H1 (cell line): Measurements from ENCODE around the gene FBXL5. TPM values are rescaled to one million over a fixed set of nuclear protein-coding genes. Genes with fewer than 3 reads are reported as not detected.

ENCODE experiments used
- CTCF ChIA-PET: fragments of 300-600 bp; sonication (Branson Sonifier 250); formaldehyde crosslinking; loops from one replicate; lab custom pipeline; 2021; ENCODE audit not compliant: partially characterized antibody; lab: Charles Lee
- POLR2A ChIA-PET: fragments of 300-600 bp; sonication (Branson Sonifier 250); formaldehyde crosslinking; loops from one replicate; lab custom pipeline; 2021; ENCODE audit warnings: inconsistent platforms; ENCODE audit not compliant: partially characterized antibody; lab: Charles Lee
- DNase-seq, 2 experiments: peaks; one replicate each; pipeline versions ENCODE4 v3.0.0 to v3.0.0-alpha.2; 2010 to 2022; ENCODE audit warnings: low spot score in 2 of 2, low read depth in 1 of 2, mixed read lengths in 1 of 2
- FAIRE-seq: peaks from 2 replicates; lab custom pipeline; 2011; peaks lifted over from hg19 to GRCh38; lab: Jason Lieb, UNC
- H2AFZ ChIP-seq: 2 replicates; pipeline ENCODE4 v1.8.1; 2012; ENCODE audit warnings: low read length, inconsistent platforms
- H2AK5ac ChIP-seq: 2 replicates; pipeline ENCODE4 v1.6.1; 2013; ENCODE audit warnings: low read depth, low read length
- H2BK120ac ChIP-seq: replicated peaks from 2 replicates; pipeline ENCODE3; 2013; ENCODE audit warnings: low read depth, low read length, inconsistent platforms
- H2BK12ac ChIP-seq: 2 replicates; pipeline ENCODE4 v1.6.1; 2013; ENCODE audit warnings: low read depth, low read length
- H2BK15ac ChIP-seq: 2 replicates; pipeline ENCODE4 v1.6.1; 2013; ENCODE audit warnings: low read length
- H2BK20ac ChIP-seq: 2 replicates; pipeline ENCODE4 v1.6.1; 2013; ENCODE audit warnings: low read length
- H2BK5ac ChIP-seq: 2 replicates; pipeline ENCODE4 v1.6.1; 2013; ENCODE audit warnings: low read depth, low read length
- H3K14ac ChIP-seq: 2 replicates; pipeline ENCODE4 v1.6.1; 2013; ENCODE audit warnings: inconsistent platforms; ENCODE audit not compliant: insufficient read length
- H3K18ac ChIP-seq: 2 replicates; pipeline ENCODE4 v1.6.1; 2013; ENCODE audit warnings: low read length; ENCODE audit errors: extremely low read depth
- H3K23ac ChIP-seq: 2 replicates; pipeline ENCODE4 v1.6.1; 2013; ENCODE audit warnings: inconsistent platforms; ENCODE audit not compliant: insufficient read length
- H3K23me2 ChIP-seq: 2 replicates; pipeline ENCODE4 v1.6.1; 2013; ENCODE audit warnings: low read depth, low read length
- H3K27ac ChIP-seq: 2 replicates; pipeline ENCODE4 v1.6.1; 2011; ENCODE audit warnings: low read depth, low read length, inconsistent platforms
- H3K27me3 ChIP-seq, 4 experiments: replicated peaks in 1 of 4; 1 replicate in 1 of 4; 2 replicates in 3 of 4; pipeline versions ENCODE4 v1.6.1 to v1.8.1; 2011 to 2013; ENCODE audit warnings: low read length in 3 of 4, mild to moderate bottlenecking in 3 of 4, inconsistent platforms in 2 of 4, mixed read lengths in 2 of 4, moderate library complexity in 1 of 4; ENCODE audit not compliant: control insufficient read depth in 3 of 4, insufficient read depth in 3 of 4; ENCODE audit errors: extremely low read depth in 1 of 4
- H3K36me3 ChIP-seq, 4 experiments: 2 replicates each; pipeline versions ENCODE4 v1.6.1 to v1.8.1; 2011 to 2013; ENCODE audit warnings: mild to moderate bottlenecking in 4 of 4, low read length in 3 of 4, moderate library complexity in 2 of 4, control low read depth in 1 of 4, inconsistent platforms in 1 of 4; ENCODE audit not compliant: insufficient read depth in 4 of 4, control insufficient read depth in 2 of 4
- H3K4ac ChIP-seq: replicated peaks from 2 replicates; pipeline ENCODE3; 2013; ENCODE audit warnings: low read length, low read depth, mixed read lengths, inconsistent platforms; ENCODE audit not compliant: insufficient read length
- H3K4me1 ChIP-seq, 4 experiments: replicated peaks in 1 of 4; 1 replicate in 1 of 4; 2 replicates in 3 of 4; pipeline versions ENCODE4 v1.6.1 to v1.8.1; 2011 to 2013; ENCODE audit warnings: low read length in 3 of 4, inconsistent platforms in 2 of 4, mixed read lengths in 1 of 4; ENCODE audit not compliant: insufficient read depth in 4 of 4, control insufficient read depth in 3 of 4
- H3K4me2 ChIP-seq, 2 experiments: 2 replicates each; pipeline versions ENCODE4 v1.6.1 to v1.8.1; 2011 to 2013; ENCODE audit warnings: low read depth in 2 of 2, low read length in 2 of 2, control low read depth in 1 of 2, inconsistent platforms in 1 of 2, mild to moderate bottlenecking in 1 of 2; ENCODE audit not compliant: insufficient read depth in 1 of 2
- H3K4me3 ChIP-seq, 4 experiments: fragments of 200-600, 300-600 bp in 1 of 4; sonication (generic), shearing (Covaris generic), sonication (Bioruptor Twin) in 1 of 4; 2 replicates each; pipeline versions ENCODE4 v1.5.1 to v1.8.1; 2011 to 2016; ENCODE audit warnings: low read length in 4 of 4, low read depth in 3 of 4, control low read depth in 2 of 4, inconsistent platforms in 2 of 4, mild to moderate bottlenecking in 2 of 4, mixed read lengths in 1 of 4, moderate library complexity in 1 of 4; ENCODE audit not compliant: insufficient read depth in 2 of 4; ENCODE audit errors: extremely low read depth in 1 of 4
- H3K56ac ChIP-seq: replicated peaks from 2 replicates; pipeline ENCODE3; 2013; ENCODE audit warnings: low read depth, mild to moderate bottlenecking, mixed read lengths, low read length, inconsistent platforms; ENCODE audit not compliant: insufficient read length
- H3K79me1 ChIP-seq: 2 replicates; pipeline ENCODE4 v1.6.1; 2013; ENCODE audit warnings: low read depth, low read length, control low read depth
- H3K79me2 ChIP-seq, 2 experiments: 2 replicates each; pipeline versions ENCODE4 v1.6.1 to v1.8.1; 2012 to 2013; ENCODE audit warnings: low read length in 2 of 2, mild to moderate bottlenecking in 2 of 2, inconsistent platforms in 1 of 2; ENCODE audit not compliant: insufficient read depth in 2 of 2, control insufficient read depth in 1 of 2
- H3K9ac ChIP-seq, 4 experiments: replicated peaks in 1 of 4; 1 replicate in 1 of 4; 2 replicates in 3 of 4; pipeline versions ENCODE4 v1.6.1 to v1.8.1; 2011 to 2013; ENCODE audit warnings: low read depth in 3 of 4, low read length in 3 of 4, control low read depth in 2 of 4, mild to moderate bottlenecking in 2 of 4, moderate library complexity in 2 of 4, inconsistent platforms in 1 of 4; ENCODE audit errors: extremely low read depth in 1 of 4
- H3K9me3 ChIP-seq, 2 experiments: 2 replicates each; pipeline versions ENCODE4 v1.6.1 to v1.8.1; 2012 to 2013; ENCODE audit warnings: mild to moderate bottlenecking in 2 of 2, moderate library complexity in 2 of 2, control low read depth in 1 of 2, inconsistent platforms in 1 of 2, low read depth in 1 of 2, low read length in 1 of 2, mixed read lengths in 1 of 2; ENCODE audit not compliant: insufficient read depth in 2 of 2
- H4K20me1 ChIP-seq, 2 experiments: replicated peaks in 1 of 2; 2 replicates each; pipeline versions ENCODE3 to v1.8.1; 2011 to 2013; ENCODE audit warnings: inconsistent platforms in 2 of 2, low read length in 2 of 2, mild to moderate bottlenecking in 1 of 2; ENCODE audit not compliant: insufficient read depth in 2 of 2, control insufficient read depth in 1 of 2
- H4K5ac ChIP-seq: 2 replicates; pipeline ENCODE4 v1.6.1; 2013; ENCODE audit warnings: low read length, low read depth, mixed read lengths, inconsistent platforms; ENCODE audit not compliant: insufficient read length
- H4K8ac ChIP-seq: 2 replicates; pipeline ENCODE4 v1.8.0; 2013; ENCODE audit warnings: mild to moderate bottlenecking, moderate library complexity, low read length, inconsistent platforms; ENCODE audit not compliant: insufficient read depth; ENCODE audit errors: extremely low read depth
- H4K91ac ChIP-seq: replicated peaks from 2 replicates; pipeline ENCODE3; 2013; ENCODE audit warnings: low read length, mixed read lengths, inconsistent platforms; ENCODE audit not compliant: insufficient read length
- WGBS, 2 experiments: shearing (Covaris generic) in 1 of 2; methylation state at CpG; one replicate each; pipeline versions ENCODE4 v1.1.6 to v1.1.7; 2013 to 2015; ENCODE audit warnings: low lambda C conversion rate in 2 of 2, mixed read lengths in 2 of 2, inconsistent platforms in 1 of 2, low coverage in 1 of 2, missing lambda C conversion rate in 1 of 2; ENCODE audit not compliant: insufficient replicate concordance in 2 of 2, insufficient coverage in 1 of 2, insufficient read length in 1 of 2; ENCODE audit errors: extremely low coverage in 1 of 2, missing lambda C conversion rate in 1 of 2; 5-methylcytosine and 5-hydroxymethylcytosine counted together
- polyA plus RNA-seq, 7 experiments: library from polyadenylated mRNA; depleted of rRNA in 3 of 7; stranded (reverse) in 5 of 7; unstranded in 2 of 7; fragments of >200 nt in 5 of 7; fragments of 200-250 nt in 2 of 7; gene quantifications; 1 replicate in 5 of 7; 2 replicates in 1 of 7; 4 replicates in 1 of 7; pipeline versions ENCODE4 v1.2.1 to v1.2.3, GENCODE V29; 2011 to 2013; ENCODE audit warnings: missing spikeins in 2 of 7, mixed read lengths in 2 of 7
- total RNA-seq: library from RNA; stranded (reverse); fragmentation: NEBNext Ultra II Directional; extraction: Animal tissue kit (Norgen Biotek cat#: 25700); gene quantifications from 2 replicates; pipeline ENCODE4 v1.2.1, GENCODE V29; 2021

FBXL5 gene
- total and polyA plus RNA-seq, 2 of the 8 experiments (the other 6 are each of a cell fraction or from before 2014, with no cell fraction given) = 34.6 to 62.7 TPM

- FAIRE-seq (no peak), DNase-seq (no peak)
- Histone ChIP-seq H3K79me2 (peaks cover 6 to 70% of the 10 kb centered on the region in 2 experiments; a peak in 3 of 4 replicates), H2BK15ac (no peak overlapping the region), H3K4me1 (peaks cover 2 to 11% (median 5%) of the 10 kb centered on the region in 4 experiments; a peak in 5 of 7 replicates), H3K9me3 (no peaks in the 10 kb centered on the region), H2BK20ac (no peak overlapping the region), H3K36me3 (no peaks in the 10 kb centered on the region), H2AFZ (no peak overlapping the region), H3K4me2 (no peak overlapping the region), H3K23ac (no peak overlapping the region), H4K91ac (no peak overlapping the region), H3K56ac (no peak overlapping the region), H3K9ac (no peak overlapping the region), H3K14ac (no peak overlapping the region), H3K4ac (no peak overlapping the region), H2AK5ac (no peak overlapping the region), H3K4me3 (peak overlapping the region in 1 of 4 experiments; percentile 86; a peak in 1 of 8 replicates), H4K5ac (no peak overlapping the region), H2BK120ac (no peak overlapping the region), H3K23me2 (peaks cover 7% of the 10 kb centered on the region), H4K8ac (no peak overlapping the region), H3K79me1 (no peaks in the 10 kb centered on the region; the same call in 1 of the 2 replicates), H3K18ac (no peak overlapping the region), H2BK12ac (no peak overlapping the region), H3K27me3 (no peaks in the 10 kb centered on the region), H4K20me1 (peaks cover 0 to 2% of the 10 kb centered on the region in 2 experiments), H2BK5ac (no peak overlapping the region), H3K27ac (no peak overlapping the region)
- CTCF ChIA-PET = interaction anchor here (0.7 to 2.2 kb wide), 6 partner anchors 13 to 410 kb away, joined by 3 to 12 read pairs (median 5); partner anchors contain the start of gene FAM200B
- WGBS, 2 experiments = 95% methylated on average over 1 of the region's 1 CpG; no CpG with 5 or more reads in 1 of the 2 experiments
- POLR2A ChIA-PET = interaction anchor here (1.0 to 6.9 kb wide), 2 partner anchors 13 to 172 kb away, joined by 3 to 52 read pairs; no protein-coding TSS in a partner anchor
These were observed 3.0 kb downstream of the FBXL5 start for GRCh38 chr4:15652191-15652590.
